SK-N-SH treated with all-trans-retinoic acid at 6 μM for 48 hours (cell line): Measurements from ENCODE around the gene FBXO10.

Experiments used
- ATAC-seq: fragments of 200-7000 bp; cut with Tn5 transposase; 3 replicates; pipeline ENCODE4 v1.9.1; 2020; ENCODE audit warnings: mild to moderate bottlenecking, moderate library complexity
- ARNTL ChIP-seq: fragments of 450-650 bp; formaldehyde crosslinking; IDR thresholded peaks from 2 replicates; pipeline ENCODE4 v1.5.0; 2020; ENCODE audit warnings: low read depth, mild to moderate bottlenecking, moderate library complexity, borderline replicate concordance
- BACH2 ChIP-seq: fragments of 250-450 bp; sonication (Bioruptor Pico); IDR thresholded peaks from 2 replicates; pipeline ENCODE4 v1.9.0; 2021; ENCODE audit warnings: mild to moderate bottlenecking, borderline replicate concordance
- ESRRG ChIP-seq: fragments of 250-450 bp; sonication (Bioruptor Pico); IDR thresholded peaks from 2 replicates; pipeline ENCODE4 v1.6.1; 2021; ENCODE audit warnings: mild to moderate bottlenecking
- GLIS3 ChIP-seq: fragments of 250-450 bp; sonication (Bioruptor Pico); IDR thresholded peaks from 2 replicates; pipeline ENCODE4 v1.5.0; 2020; ENCODE audit warnings: mild to moderate bottlenecking, moderate library complexity
- ISL1 ChIP-seq: fragments of 250-450 bp; sonication (Bioruptor Pico); IDR thresholded peaks from 2 replicates; pipeline ENCODE4 v2.1.2; 2022; ENCODE audit warnings: mild to moderate bottlenecking, moderate library complexity
- OSR1 ChIP-seq: fragments of 250-450 bp; sonication (Bioruptor Pico); IDR thresholded peaks from 2 replicates; pipeline ENCODE4 v1.8.0; 2022; ENCODE audit warnings: moderate library complexity, mild to moderate bottlenecking, inconsistent platforms
- POU6F1 ChIP-seq: fragments of 250-450 bp; sonication (Bioruptor Pico); IDR thresholded peaks from 2 replicates; pipeline ENCODE4 v1.8.0; 2021; ENCODE audit warnings: low read depth, mild to moderate bottlenecking, moderate library complexity, borderline replicate concordance
- PPARA ChIP-seq: fragments of 250-450 bp; sonication (Bioruptor Pico); IDR thresholded peaks from 2 replicates; pipeline ENCODE4 v1.5.0; 2020; ENCODE audit warnings: mild to moderate bottlenecking, borderline replicate concordance
- RARB ChIP-seq: fragments of 250-450 bp; sonication (Bioruptor Pico); IDR thresholded peaks from 2 replicates; pipeline ENCODE4 v1.8.0; 2021; ENCODE audit warnings: mild to moderate bottlenecking, moderate library complexity
- SNAI2 ChIP-seq: fragments of 250-450 bp; sonication (Bioruptor Pico); IDR thresholded peaks from 2 replicates; pipeline ENCODE4 v1.5.0; 2020; ENCODE audit warnings: mild to moderate bottlenecking, moderate library complexity
- TCF4 ChIP-seq: fragments of 250-450 bp; sonication (Bioruptor Pico); IDR thresholded peaks from 2 replicates; pipeline ENCODE4 v1.8.0; 2021; ENCODE audit warnings: mild to moderate bottlenecking, moderate library complexity, borderline replicate concordance
- TSHZ2 ChIP-seq: fragments of 250-450 bp; sonication (Bioruptor Pico); IDR thresholded peaks from 2 replicates; pipeline ENCODE4 v1.5.0; 2020; ENCODE audit warnings: mild to moderate bottlenecking, moderate library complexity
- ZC3H10 ChIP-seq: fragments of 250-450 bp; sonication (Bioruptor Pico); IDR thresholded peaks from 2 replicates; pipeline ENCODE4 v1.5.1; 2021; ENCODE audit warnings: mild to moderate bottlenecking, moderate library complexity
- ZFP30 ChIP-seq: fragments of 450-650 bp; formaldehyde crosslinking; IDR thresholded peaks from 2 replicates; pipeline ENCODE4 v1.5.0; 2022; ENCODE audit warnings: mild to moderate bottlenecking, moderate library complexity
- ZNF70 ChIP-seq: fragments of 450-650 bp; formaldehyde crosslinking; IDR thresholded peaks from 2 replicates; pipeline ENCODE4 v1.5.0; 2020; ENCODE audit warnings: mild to moderate bottlenecking, moderate library complexity
- ZNF8 ChIP-seq: fragments of 450-650 bp; formaldehyde crosslinking; IDR thresholded peaks from 2 replicates; pipeline ENCODE4 v1.5.0; 2020; ENCODE audit warnings: mild to moderate bottlenecking, moderate library complexity
- TF ChIP-seq, protein P1 (sequence below): fragments of 250-450 bp; sonication (Bioruptor Pico); IDR thresholded peaks from 2 replicates; pipeline ENCODE4 v1.5.1; 2021; ENCODE audit warnings: mild to moderate bottlenecking, moderate library complexity
- TF ChIP-seq, protein P2 (sequence below): fragments of 250-450 bp; sonication (Bioruptor Pico); IDR thresholded peaks from 2 replicates; pipeline ENCODE4 v1.5.1; 2020; ENCODE audit warnings: low read depth, mild to moderate bottlenecking, moderate library complexity

Gene FBXO10, protein sequence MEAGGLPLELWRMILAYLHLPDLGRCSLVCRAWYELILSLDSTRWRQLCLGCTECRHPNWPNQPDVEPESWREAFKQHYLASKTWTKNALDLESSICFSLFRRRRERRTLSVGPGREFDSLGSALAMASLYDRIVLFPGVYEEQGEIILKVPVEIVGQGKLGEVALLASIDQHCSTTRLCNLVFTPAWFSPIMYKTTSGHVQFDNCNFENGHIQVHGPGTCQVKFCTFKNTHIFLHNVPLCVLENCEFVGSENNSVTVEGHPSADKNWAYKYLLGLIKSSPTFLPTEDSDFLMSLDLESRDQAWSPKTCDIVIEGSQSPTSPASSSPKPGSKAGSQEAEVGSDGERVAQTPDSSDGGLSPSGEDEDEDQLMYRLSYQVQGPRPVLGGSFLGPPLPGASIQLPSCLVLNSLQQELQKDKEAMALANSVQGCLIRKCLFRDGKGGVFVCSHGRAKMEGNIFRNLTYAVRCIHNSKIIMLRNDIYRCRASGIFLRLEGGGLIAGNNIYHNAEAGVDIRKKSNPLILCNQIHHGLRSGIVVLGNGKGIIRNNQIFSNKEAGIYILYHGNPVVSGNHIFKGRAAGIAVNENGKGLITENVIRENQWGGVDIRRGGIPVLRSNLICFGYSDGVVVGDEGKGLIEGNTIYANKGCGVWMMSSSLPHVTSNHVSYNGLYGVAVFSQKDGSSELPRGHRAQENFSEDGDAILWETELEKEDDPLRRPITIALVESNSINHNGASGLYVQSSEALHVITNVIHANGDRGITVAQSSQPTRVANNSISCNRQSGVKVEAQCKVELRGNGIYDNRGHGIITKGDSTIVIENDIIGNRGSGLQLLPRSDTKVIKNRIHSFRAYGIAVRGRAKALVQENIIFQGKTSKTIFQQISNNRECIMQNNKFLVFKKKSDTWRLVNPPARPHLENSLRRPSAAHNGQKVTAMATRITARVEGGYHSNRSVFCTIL

DNA sequence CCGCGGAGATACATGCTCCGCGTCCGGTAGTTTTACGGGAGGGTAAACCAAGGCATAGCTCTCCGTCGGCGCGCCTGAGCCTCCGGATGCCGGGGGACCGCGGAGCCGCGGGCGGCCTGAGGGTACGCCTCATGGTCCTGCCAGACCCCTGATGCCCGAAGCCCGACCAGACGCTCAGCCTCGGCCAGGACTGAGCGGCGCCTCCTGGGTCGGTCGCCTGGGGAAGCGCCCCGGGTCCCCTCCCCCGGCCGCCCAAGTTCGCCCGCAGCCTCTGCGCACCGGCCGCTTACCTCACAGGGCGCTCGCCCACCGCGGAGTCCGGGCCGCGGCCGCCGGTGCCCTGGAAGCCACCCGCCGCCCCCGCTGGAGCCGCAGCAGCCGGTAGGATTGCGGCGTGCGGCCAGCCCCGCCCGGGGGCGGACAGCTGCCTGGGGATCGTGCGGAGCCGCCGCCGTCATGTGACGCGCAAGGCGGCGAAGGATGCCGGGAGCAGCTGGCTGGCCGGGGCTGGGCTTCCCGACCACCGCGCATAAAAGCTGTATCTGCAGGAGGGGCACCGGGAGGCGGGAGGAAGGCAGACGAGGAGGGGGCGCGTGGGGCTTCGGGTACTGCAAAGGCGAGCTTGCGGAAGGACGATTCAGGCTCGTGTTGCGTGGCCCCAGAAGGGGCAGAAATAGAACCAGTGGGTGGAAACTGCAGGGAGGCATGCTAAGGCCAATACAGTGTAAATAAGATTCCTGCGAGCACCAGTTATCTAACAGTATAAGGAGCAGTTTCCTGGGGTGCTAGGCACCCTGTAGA is at the start of gene FBXO10:
TSS of gene FBXO10 (minus strand) at position 460 of the 801 bp plus-strand sequence. CDS start 34,612 bp downstream, outside the sequence.
- TF ChIP-seq BACH2 (no peak), ZNF70 (no peak), GLIS3 (peak; percentile 46; the same call in 1 of the 2 replicates), ZC3H10 (no peak), TCF4 (CRISPR knock-in tag) (no peak), RARB (CRISPR knock-in tag) (no peak), ZFP30 (no peak), ISL1 (CRISPR knock-in tag) (0 out of 2 replicates have a peak, but pooled peaks have one; percentile 5), SNAI2 (CRISPR knock-in tag) (peak; percentile 49; the same call in 1 of the 2 replicates), TSHZ2 (CRISPR knock-in tag) (peak; percentile 42; the same call in 1 of the 2 replicates)
- peak; percentile 90 for ATAC-seq

GRCh38 chr9:37625758-37626147 is 49.6 kb upstream of the FBXO10 start:
- ATAC-seq: no peak
- no peak for TF ChIP-seq BACH2
- TF ChIP-seq, all 23 proteins: peak for 0

DNA sequence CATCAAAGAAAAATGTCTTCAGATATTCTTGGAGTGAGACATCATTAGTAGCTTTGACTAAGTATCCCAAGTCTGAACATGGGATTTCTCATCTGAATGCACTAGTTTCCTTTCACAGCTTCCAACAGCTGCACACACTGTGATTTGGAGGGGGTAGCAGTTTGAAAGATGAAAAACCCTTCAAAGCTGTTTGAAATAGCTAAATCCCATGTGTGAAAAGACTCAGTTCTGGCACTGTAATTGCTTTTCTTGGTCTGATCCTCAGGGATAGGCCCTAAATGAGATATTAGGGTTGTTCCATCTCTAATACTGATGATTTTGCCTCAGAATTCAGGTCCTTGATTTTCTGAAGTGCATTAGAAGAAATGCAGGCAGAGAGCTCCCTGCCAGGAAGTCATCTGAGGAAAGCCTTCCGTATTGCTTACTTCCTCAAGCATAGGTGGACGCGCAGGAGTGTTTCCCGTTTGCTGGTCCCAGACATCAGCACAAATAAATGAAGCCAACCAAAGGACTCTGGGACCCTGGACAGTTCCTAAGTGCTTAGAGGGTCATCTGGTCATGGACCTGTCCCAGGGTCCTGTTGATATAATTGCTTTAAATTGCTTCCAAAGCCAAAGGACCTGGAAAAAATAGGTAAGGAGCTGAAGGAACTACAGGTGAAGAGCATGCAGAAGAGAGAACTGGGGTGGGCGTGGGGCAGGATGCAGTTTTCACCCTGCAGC is 49.0 kb upstream of the FBXO10 start:
- no peak for ATAC-seq
- no peak for TF ChIP-seq PPARA (CRISPR knock-in tag)
- no peak for TF ChIP-seq ESRRG
- no peak for TF ChIP-seq POU6F1
- no peak for TF ChIP-seq ARNTL (CRISPR knock-in tag)
- TF ChIP-seq, protein P1, sequence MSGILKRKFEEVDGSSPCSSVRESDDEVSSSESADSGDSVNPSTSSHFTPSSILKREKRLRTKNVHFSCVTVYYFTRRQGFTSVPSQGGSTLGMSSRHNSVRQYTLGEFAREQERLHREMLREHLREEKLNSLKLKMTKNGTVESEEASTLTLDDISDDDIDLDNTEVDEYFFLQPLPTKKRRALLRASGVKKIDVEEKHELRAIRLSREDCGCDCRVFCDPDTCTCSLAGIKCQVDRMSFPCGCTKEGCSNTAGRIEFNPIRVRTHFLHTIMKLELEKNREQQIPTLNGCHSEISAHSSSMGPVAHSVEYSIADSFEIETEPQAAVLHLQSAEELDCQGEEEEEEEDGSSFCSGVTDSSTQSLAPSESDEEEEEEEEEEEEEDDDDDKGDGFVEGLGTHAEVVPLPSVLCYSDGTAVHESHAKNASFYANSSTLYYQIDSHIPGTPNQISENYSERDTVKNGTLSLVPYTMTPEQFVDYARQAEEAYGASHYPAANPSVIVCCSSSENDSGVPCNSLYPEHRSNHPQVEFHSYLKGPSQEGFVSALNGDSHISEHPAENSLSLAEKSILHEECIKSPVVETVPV (CRISPR knock-in tag): no peak
- no peak for TF ChIP-seq RARB (CRISPR knock-in tag)
- TF ChIP-seq TSHZ2 (CRISPR knock-in tag): no peak
- no peak for TF ChIP-seq BACH2
- TF ChIP-seq OSR1 (CRISPR knock-in tag): no peak
- no peak for TF ChIP-seq ZNF8
- TF ChIP-seq, protein P2, sequence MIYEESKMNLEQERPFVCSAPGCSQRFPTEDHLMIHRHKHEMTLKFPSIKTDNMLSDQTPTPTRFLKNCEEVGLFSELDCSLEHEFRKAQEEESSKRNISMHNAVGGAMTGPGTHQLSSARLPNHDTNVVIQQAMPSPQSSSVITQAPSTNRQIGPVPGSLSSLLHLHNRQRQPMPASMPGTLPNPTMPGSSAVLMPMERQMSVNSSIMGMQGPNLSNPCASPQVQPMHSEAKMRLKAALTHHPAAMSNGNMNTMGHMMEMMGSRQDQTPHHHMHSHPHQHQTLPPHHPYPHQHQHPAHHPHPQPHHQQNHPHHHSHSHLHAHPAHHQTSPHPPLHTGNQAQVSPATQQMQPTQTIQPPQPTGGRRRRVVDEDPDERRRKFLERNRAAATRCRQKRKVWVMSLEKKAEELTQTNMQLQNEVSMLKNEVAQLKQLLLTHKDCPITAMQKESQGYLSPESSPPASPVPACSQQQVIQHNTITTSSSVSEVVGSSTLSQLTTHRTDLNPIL (CRISPR knock-in tag): no peak
- TF ChIP-seq ZC3H10: no peak
- no peak for TF ChIP-seq GLIS3
- TF ChIP-seq ZFP30: no peak
- no peak for TF ChIP-seq TCF4 (CRISPR knock-in tag)
- TF ChIP-seq ISL1 (CRISPR knock-in tag): no peak
- TF ChIP-seq, all 23 proteins: peak for 0
